ENCODE measurements around the gene REEP5. TPM values are rescaled to one million over a fixed set of nuclear protein-coding genes. Genes with fewer than 3 reads are reported as not detected.
"Not testable (repeated sequence)": the region's sequence is repeated elsewhere in the genome, so short reads cannot be mapped to it uniquely, and the experiment has no call there.

REEP5 gene
- polyA plus RNA-seq (2012; ENCODE audit: insufficient read depth, insufficient read length, low read depth): 137 TPM

DNA sequence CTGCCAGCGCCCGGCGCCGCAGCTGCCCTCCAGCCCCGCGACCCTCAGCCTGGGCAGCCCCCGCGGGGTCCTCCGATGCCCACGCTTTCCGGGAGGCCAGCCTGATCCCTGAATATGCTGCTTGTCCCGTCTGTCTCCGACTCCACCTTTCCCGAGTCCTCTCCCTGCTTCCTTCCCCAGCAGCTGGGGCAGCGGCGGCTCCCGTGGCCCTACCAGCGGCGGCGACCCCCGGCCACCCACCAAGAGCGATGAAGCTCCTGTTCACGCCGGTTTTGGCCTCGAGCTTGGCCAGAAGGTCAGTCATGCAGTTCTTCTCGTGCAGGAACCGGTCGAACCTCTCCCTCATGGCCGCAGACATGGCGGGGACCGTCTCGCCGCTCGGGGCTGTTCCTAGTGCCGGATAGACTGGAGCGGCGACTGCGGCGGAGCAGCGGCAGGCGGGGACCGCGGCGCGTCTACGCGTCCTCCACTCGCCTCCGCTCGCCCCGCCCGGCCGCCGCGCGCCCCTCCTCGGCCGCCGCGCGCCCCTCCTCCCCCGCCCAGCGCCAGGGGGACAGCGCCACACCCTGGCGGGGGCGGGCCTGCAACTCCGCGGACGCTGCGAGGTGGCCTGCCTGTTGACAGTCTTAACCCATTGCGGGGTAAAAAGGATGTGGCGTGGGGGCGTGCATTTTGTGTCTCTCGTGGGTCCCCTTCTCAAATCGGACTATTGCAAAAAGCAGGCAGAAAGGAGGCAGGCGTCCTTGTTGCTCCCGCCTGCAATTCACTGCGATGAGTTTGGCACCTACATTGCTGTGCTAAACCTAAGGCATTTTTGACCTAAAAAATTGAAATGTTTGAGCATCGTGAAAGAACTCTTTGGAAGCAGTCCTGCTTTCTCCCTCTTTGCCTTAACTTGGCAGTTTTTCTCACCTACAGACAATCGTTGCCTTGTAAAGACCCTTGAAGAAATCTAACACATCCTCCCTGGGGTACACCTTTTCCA, at the start of gene REEP5:
Gene REEP5, minus strand, starts transcription at position 395 of the 985 bp plus-strand sequence. Its CDS starts 37 bp downstream, at position 358.
- peaks cover 28% of the 10 kb centered on the region for H3K36me3 ChIP-seq
- TF ChIP-seq, protein P1, sequence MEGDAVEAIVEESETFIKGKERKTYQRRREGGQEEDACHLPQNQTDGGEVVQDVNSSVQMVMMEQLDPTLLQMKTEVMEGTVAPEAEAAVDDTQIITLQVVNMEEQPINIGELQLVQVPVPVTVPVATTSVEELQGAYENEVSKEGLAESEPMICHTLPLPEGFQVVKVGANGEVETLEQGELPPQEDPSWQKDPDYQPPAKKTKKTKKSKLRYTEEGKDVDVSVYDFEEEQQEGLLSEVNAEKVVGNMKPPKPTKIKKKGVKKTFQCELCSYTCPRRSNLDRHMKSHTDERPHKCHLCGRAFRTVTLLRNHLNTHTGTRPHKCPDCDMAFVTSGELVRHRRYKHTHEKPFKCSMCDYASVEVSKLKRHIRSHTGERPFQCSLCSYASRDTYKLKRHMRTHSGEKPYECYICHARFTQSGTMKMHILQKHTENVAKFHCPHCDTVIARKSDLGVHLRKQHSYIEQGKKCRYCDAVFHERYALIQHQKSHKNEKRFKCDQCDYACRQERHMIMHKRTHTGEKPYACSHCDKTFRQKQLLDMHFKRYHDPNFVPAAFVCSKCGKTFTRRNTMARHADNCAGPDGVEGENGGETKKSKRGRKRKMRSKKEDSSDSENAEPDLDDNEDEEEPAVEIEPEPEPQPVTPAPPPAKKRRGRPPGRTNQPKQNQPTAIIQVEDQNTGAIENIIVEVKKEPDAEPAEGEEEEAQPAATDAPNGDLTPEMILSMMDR (IDR thresholded peaks at IDR 0.05; ENCODE audit: low read depth, low read length): peak; percentile 62
- H3K9me3 ChIP-seq: no peaks in the 10 kb centered on the region
- no peaks in the 10 kb centered on the region; the same call in 1 of the 2 replicates for H3K4me1 ChIP-seq
- DNase-seq: peak; percentile 92
- H3K27me3 ChIP-seq: no peaks in the 10 kb centered on the region
- peak within 1 kb of the TSS; percentile 83 for H3K4me3 ChIP-seq (ENCODE audit: low read depth, low read length)

DNA sequence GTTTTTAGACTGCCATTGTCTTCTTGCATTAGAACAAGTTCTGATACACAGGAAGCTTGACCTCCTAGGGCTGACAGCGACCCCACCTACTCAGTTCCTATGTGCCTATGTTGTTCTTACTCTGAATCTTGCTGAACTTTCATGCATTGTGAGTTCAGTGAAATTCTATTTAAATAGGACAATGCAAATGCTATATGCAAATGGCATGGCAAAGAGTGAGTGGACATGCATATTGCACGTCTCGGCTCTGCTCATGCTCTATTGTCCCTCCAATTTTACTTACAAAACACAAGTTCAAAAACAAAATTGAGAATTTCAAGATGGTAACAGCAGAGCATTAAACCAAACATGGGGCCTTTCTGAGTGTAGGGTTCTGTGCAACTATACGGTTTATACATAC, 49.2 kb upstream of the REEP5 start:
- H3K9me3 ChIP-seq: no peaks in the 10 kb centered on the region
- H3K4me1 ChIP-seq: no peaks in the 10 kb centered on the region; the same call in 1 of the 2 replicates
- H3K36me3 ChIP-seq: no peaks in the 10 kb centered on the region
- H3K4me3 ChIP-seq (ENCODE audit: low read depth, low read length): no peak overlapping the region
- DNase-seq: no peak
- H3K27me3 ChIP-seq: no peaks in the 10 kb centered on the region
- TF ChIP-seq, protein P1 (IDR thresholded peaks at IDR 0.05; ENCODE audit: low read depth, low read length): no peak

DNA sequence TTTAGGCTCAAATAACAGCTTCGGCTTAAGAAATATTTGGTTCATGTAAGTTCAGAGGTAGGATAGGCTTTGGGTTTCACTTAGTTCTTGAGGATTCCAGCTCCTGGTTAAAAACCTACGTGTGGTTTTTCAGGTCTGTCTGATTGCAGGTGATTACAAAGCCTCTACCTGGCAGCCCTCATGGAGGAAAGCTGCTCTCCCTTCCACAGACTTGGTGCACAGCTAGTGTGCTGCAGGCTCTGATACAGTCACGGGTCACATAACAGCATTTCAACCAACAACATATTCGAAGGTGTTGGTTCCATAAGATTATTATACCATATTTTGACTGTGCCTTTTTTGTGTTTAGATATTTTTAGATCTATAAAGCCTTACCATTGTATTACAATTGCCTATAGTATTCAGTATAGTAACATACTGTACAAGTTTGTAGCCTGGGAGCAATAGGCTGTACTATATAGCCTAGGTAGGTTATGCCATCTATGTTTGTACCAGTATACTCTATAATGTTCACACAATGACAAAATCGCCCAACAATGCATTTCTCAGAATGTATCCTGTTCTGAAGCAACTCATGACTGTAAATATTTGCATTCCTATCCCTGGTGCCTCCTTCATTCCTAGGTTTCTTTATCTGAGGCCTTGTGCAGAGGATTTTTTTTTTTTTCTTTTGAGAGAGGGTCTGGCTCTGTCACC, 46.5 kb upstream of the REEP5 start:
- H3K36me3 ChIP-seq: no peaks in the 10 kb centered on the region
- TF ChIP-seq, protein P1 (IDR thresholded peaks at IDR 0.05; ENCODE audit: low read depth, low read length): no peak
- H3K4me3 ChIP-seq (ENCODE audit: low read depth, low read length): no peak overlapping the region
- H3K4me1 ChIP-seq: peaks cover 6% of the 10 kb centered on the region
- no peaks in the 10 kb centered on the region for H3K9me3 ChIP-seq
- no peaks in the 10 kb centered on the region for H3K27me3 ChIP-seq
- DNase-seq: no peak

GRCh38 chr5:112967520-112968083, 45.6 kb upstream of the REEP5 start:
- no peak for DNase-seq
- Histone ChIP-seq H3K27me3 (no peaks in the 10 kb centered on the region), H3K4me1 (peaks cover 8% of the 10 kb centered on the region), H3K36me3 (no peaks in the 10 kb centered on the region), H3K4me3 (ENCODE audit: low read depth, low read length) (no peak overlapping the region), H3K9me3 (no peaks in the 10 kb centered on the region)
- TF ChIP-seq, protein P1 (IDR thresholded peaks at IDR 0.05; ENCODE audit: low read depth, low read length): no peak

DNA sequence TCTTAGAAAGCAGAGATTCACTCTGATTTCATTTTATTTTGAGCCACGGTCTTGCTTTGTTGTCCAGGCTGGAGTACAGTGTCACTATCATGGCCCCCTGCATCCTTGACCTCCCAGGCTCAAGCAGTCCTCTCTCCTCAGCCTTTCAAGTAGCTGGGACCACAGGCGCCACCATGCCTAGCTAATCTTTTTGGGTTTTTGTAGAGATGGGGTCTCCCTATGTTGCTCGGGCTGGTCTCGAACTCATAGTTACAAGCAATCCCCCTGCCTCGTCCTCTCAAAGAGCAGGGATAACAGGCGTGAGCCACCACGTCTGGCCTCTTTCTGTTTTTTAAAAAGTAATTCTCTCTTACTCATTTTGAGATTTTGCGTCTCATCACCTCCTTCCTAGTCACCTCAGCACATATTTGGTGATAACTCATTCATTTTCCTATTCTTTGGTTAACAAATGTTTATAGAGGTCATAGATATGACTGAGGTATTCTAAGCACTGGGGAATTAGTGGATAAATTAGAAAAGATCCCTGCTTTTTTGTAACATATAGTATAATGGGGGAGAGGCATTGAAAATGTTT, 43.8 kb upstream of the REEP5 start:
- DNase-seq: no peak
- TF ChIP-seq, protein P1 (IDR thresholded peaks at IDR 0.05; ENCODE audit: low read depth, low read length): no peak
- H3K27me3 ChIP-seq: no peaks in the 10 kb centered on the region
- no peaks in the 10 kb centered on the region for H3K36me3 ChIP-seq
- no peak overlapping the region for H3K4me3 ChIP-seq (ENCODE audit: low read depth, low read length)
- H3K9me3 ChIP-seq: no peaks in the 10 kb centered on the region
- H3K4me1 ChIP-seq: peaks cover 8% of the 10 kb centered on the region

- not testable (repeated sequence) for DNase-seq; H3K27me3 ChIP-seq; H3K4me1 ChIP-seq; H3K36me3 ChIP-seq; H3K4me3 ChIP-seq (ENCODE audit: low read depth, low read length); H3K9me3 ChIP-seq
Observed at GRCh38 chr5:112963374-112963733, 41.3 kb upstream of the REEP5 start.
